ENCODE measurements around the gene LRWD1.

Gene LRWD1

DNA sequence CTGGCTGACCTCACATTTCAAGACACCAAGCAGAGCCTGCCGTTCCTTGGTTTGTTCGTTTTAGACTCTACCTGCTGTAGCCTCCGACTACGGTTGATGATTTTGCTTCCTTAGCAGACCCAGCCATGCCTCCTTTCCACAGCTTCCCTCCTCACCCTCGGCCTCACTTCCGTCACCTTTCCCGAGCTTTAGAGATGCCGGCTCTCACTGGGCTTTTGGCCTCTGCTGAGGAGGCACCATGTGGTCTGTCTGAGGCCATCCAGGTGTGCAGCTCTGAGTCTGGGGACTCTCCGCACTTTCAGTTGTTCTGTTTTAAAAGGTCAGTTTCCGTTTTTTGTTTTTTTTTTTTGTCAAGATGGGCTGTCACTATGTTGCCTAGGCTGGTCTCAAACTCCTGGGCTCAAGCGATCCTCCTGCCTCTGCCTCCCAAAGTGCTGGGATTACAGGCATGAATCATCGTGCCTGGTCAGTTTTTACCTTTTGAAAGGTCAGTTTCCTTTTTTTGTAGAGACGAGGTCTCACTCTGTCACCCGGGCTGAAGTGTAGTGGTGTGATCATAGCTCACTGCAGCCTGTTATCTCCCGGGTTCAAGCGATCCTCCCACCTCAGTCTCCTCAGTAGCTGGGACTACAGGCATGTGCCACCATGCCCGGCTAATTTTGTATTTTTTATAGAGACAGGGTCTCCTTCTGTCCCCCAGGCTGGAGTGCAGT lies 19.7 kb upstream of the LRWD1 start:
- H3K4me3 ChIP-seq (ENCODE audit: low read length) = no peak overlapping the region
- TF ChIP-seq, protein P1, sequence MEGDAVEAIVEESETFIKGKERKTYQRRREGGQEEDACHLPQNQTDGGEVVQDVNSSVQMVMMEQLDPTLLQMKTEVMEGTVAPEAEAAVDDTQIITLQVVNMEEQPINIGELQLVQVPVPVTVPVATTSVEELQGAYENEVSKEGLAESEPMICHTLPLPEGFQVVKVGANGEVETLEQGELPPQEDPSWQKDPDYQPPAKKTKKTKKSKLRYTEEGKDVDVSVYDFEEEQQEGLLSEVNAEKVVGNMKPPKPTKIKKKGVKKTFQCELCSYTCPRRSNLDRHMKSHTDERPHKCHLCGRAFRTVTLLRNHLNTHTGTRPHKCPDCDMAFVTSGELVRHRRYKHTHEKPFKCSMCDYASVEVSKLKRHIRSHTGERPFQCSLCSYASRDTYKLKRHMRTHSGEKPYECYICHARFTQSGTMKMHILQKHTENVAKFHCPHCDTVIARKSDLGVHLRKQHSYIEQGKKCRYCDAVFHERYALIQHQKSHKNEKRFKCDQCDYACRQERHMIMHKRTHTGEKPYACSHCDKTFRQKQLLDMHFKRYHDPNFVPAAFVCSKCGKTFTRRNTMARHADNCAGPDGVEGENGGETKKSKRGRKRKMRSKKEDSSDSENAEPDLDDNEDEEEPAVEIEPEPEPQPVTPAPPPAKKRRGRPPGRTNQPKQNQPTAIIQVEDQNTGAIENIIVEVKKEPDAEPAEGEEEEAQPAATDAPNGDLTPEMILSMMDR (IDR thresholded peaks at IDR 0.05; ENCODE audit: insufficient read depth, low read depth, low read length, missing control alignments) = no peak
- DNase-seq (ENCODE audit: low read depth) = no peak

- no peak for DNase-seq (ENCODE audit: low read depth)
- H3K4me3 ChIP-seq (ENCODE audit: low read length) = no peak overlapping the region
- TF ChIP-seq, protein P1 (IDR thresholded peaks at IDR 0.05; ENCODE audit: insufficient read depth, low read depth, low read length, missing control alignments) = no peak
These were observed 19.1 kb upstream of the LRWD1 start for GRCh38 chr7:102445674-102446071.

GRCh38 chr7:102446387-102447156 lies 18.2 kb upstream of the LRWD1 start:
- TF ChIP-seq, protein P1 (IDR thresholded peaks at IDR 0.05; ENCODE audit: insufficient read depth, low read depth, low read length, missing control alignments) = no peak
- no peak for DNase-seq (ENCODE audit: low read depth)
- no peak overlapping the region for H3K4me3 ChIP-seq (ENCODE audit: low read length)

GRCh38 chr7:102447311-102447710 lies 17.5 kb upstream of the LRWD1 start:
- TF ChIP-seq, protein P1 (IDR thresholded peaks at IDR 0.05; ENCODE audit: insufficient read depth, low read depth, low read length, missing control alignments) = no peak
- DNase-seq (ENCODE audit: low read depth) = no peak
- no peak overlapping the region for H3K4me3 ChIP-seq (ENCODE audit: low read length)

DNA sequence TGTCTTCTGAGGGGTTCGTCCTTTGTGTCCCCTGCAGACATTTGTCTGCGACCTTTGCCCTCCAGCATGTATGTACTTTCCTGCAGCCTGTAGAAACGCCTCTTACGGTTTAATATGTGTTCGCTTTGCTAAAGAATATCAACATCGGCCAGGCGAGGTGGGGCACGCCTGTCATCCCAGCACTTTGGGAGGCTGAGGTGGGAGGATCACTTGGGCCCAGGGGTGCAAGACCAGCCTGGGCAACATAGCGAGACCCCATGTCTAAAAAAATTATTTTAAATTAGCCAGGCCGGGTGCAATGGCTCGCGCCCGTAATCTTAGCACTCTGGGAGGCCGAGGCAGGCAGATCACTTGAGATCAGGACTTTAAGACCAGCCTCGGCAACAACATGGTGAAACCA lies 15.6 kb upstream of the LRWD1 start:
- TF ChIP-seq, protein P1 (IDR thresholded peaks at IDR 0.05; ENCODE audit: insufficient read depth, low read depth, low read length, missing control alignments) = no peak
- no peak overlapping the region for H3K4me3 ChIP-seq (ENCODE audit: low read length)
- DNase-seq (ENCODE audit: low read depth) = no peak

DNA sequence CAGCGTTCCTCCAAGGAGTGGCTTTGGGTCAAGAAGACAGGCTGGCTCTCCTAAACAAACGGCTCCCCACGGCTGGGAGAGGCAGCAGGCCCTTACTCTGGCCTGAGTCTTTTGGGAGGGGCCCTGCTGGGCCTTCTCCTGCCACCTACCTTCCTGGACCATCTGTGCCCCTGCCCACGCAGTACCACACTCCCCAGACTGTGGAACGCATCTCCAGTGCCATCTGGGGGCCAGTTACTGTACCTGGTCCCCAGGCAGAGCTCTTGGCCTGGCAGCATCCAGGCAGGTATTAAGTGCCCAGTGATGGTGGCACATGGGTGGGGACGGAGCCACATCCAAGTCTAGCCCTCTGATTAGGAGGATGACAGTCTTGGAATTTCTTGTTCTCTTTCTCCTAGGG lies 14.5 kb upstream of the LRWD1 start:
- no peak overlapping the region for H3K4me3 ChIP-seq (ENCODE audit: low read length)
- TF ChIP-seq, protein P1 (IDR thresholded peaks at IDR 0.05; ENCODE audit: insufficient read depth, low read depth, low read length, missing control alignments) = peak; percentile 30
- DNase-seq (ENCODE audit: low read depth) = peak; percentile 23

Measured in epithelial cell of esophagus (primary cell).